Activated CD4-positive, alpha-beta T cell treated with anti-CD3 and anti-CD28 coated beads for 36 hours (primary cell): ENCODE results near the gene LRRC55. TPM values are rescaled to one million over a fixed set of nuclear protein-coding genes. Genes with fewer than 3 reads are reported as not detected.

Experiments
- ATAC-seq: fragments of 200-7000 bp; cut with Tn5 transposase; one replicate; pipeline ENCODE4 v1.10.0; 2021; ENCODE audit warnings: mild to moderate bottlenecking, moderate library complexity
- CTCF ChIA-PET: fragments of 350-600 bp; sonication (Branson Sonifier 250); formaldehyde crosslinking; loops from one replicate; lab custom pipeline; 2021; ENCODE audit warnings: antibody characterized with exemption; lab: Charles Lee
- POLR2A ChIA-PET: fragments of 350-600 bp; sonication (Branson Sonifier 250); formaldehyde crosslinking; loops from one replicate; lab custom pipeline; 2021; ENCODE audit warnings: antibody characterized with exemption, inconsistent platforms; lab: Charles Lee
- DNase-seq: peaks from one replicate; pipeline ENCODE4 v3.0.0-alpha.2; 2020
- H3K27ac Mint-ChIP-seq: one replicate; pipeline ENCODE4 v1.8.0; 2021; ENCODE audit warnings: mixed read lengths
- H3K27me3 Mint-ChIP-seq: one replicate; pipeline ENCODE4 v1.8.0; 2021; ENCODE audit warnings: mixed read lengths
- H3K36me3 Mint-ChIP-seq: one replicate; pipeline ENCODE4 v1.8.0; 2021; ENCODE audit warnings: low read depth, mixed read lengths
- H3K4me1 Mint-ChIP-seq: one replicate; pipeline ENCODE4 v1.8.0; 2021; ENCODE audit warnings: mixed read lengths
- H3K4me3 Mint-ChIP-seq: one replicate; pipeline ENCODE4 v1.8.0; 2021; ENCODE audit warnings: mild to moderate bottlenecking, moderate library complexity, mixed read lengths
- H3K9me3 Mint-ChIP-seq: one replicate; pipeline ENCODE4 v1.8.0; 2021; ENCODE audit warnings: low read depth, mixed read lengths
- intact Hi-C, 2 experiments: fragments of 100-400 bp; cut with DNase I in 1 of 2; cut with micrococcal nuclease in 1 of 2; formaldehyde crosslinking; loops; one replicate each; pipeline versions ENCODE4 v1.14.2 to v1.15.1; 2022 to 2024; cut with DNase I, micrococcal nuclease
- total RNA-seq, 2 experiments: library from RNA; stranded (reverse); gene quantifications; one replicate each; pipeline ENCODE4 v1.2.3, GENCODE V29; 2021

The LRRC55 gene
- total RNA-seq, 2 experiments from 2014 or later, result not detected

- Mint-ChIP-seq H3K4me1 (no peaks in the 10 kb centered on the region), H3K27me3 (peaks cover 15% of the 10 kb centered on the region), H3K27ac (no peak overlapping the region), H3K36me3 (no peaks in the 10 kb centered on the region), H3K4me3 (no peak overlapping the region), H3K9me3 (no peaks in the 10 kb centered on the region)
- ChIA-PET CTCF (interaction anchor here (0.6 kb wide), 1 partner anchor 47 kb away, joined by 3 read pairs; no protein-coding TSS in a partner anchor), POLR2A (no interaction called here)
- DNase-seq (no peak), ATAC-seq (no peak)
- intact Hi-C loops, result no loop called here
These were observed 23.4 kb downstream of the LRRC55 start for GRCh38 chr11:57205041-57205641.

GRCh38 chr11:57207168-57207567 lies 25.4 kb downstream of the LRRC55 start:
- no peaks in the 10 kb centered on the region for H3K9me3 Mint-ChIP-seq

GRCh38 chr11:57210781-57211180 lies 29.0 kb downstream of the LRRC55 start:
- H3K36me3 Mint-ChIP-seq, result no peaks in the 10 kb centered on the region
- H3K27me3 Mint-ChIP-seq, result peaks cover 11% of the 10 kb centered on the region
- H3K4me1 Mint-ChIP-seq, result no peaks in the 10 kb centered on the region
- CTCF ChIA-PET, result interaction anchor here (1.2 to 1.6 kb wide), 2 partner anchors 41 to 45 kb away, joined by 3 read pairs; no protein-coding TSS in a partner anchor
- no peaks in the 10 kb centered on the region for H3K9me3 Mint-ChIP-seq
- POLR2A ChIA-PET, result no interaction called here
- H3K4me3 Mint-ChIP-seq, result no peak overlapping the region
- no peak overlapping the region for H3K27ac Mint-ChIP-seq
- intact Hi-C loops, result no loop called here
- DNase-seq, result no peak
- ATAC-seq, result no peak

More at GRCh38 chr11:57207168-57207567, 25.4 kb downstream of the LRRC55 start:
- POLR2A ChIA-PET, result no interaction called here
- DNase-seq, result no peak
- no peak overlapping the region for H3K27ac Mint-ChIP-seq
- H3K36me3 Mint-ChIP-seq, result no peaks in the 10 kb centered on the region
- H3K4me1 Mint-ChIP-seq, result no peaks in the 10 kb centered on the region
- CTCF ChIA-PET, result interaction anchor here (0.7 kb wide), 1 partner anchor 26 kb away, joined by 3 read pairs; no protein-coding TSS in a partner anchor
- intact Hi-C loops, result no loop called here
- no peak overlapping the region for H3K4me3 Mint-ChIP-seq
- ATAC-seq, result no peak
- H3K27me3 Mint-ChIP-seq, result peaks cover 15% of the 10 kb centered on the region

- Mint-ChIP-seq H3K36me3 (no peaks in the 10 kb centered on the region), H3K4me3 (no peak overlapping the region), H3K27ac (no peak overlapping the region), H3K27me3 (peaks cover 11% of the 10 kb centered on the region), H3K9me3 (no peaks in the 10 kb centered on the region), H3K4me1 (no peaks in the 10 kb centered on the region)
- no peak for ATAC-seq
- ChIA-PET CTCF (interaction anchor here (0.6 kb wide), 1 partner anchor 33 kb away, joined by 3 read pairs; no protein-coding TSS in a partner anchor), POLR2A (no interaction called here)
- DNase-seq, result no peak
- intact Hi-C loops, result no loop called here
These were observed 31.8 kb downstream of the LRRC55 start for GRCh38 chr11:57213342-57214097.

GRCh38 chr11:57214098-57214417 lies 32.3 kb downstream of the LRRC55 start:
- ATAC-seq (no peak), DNase-seq (no peak)
- Mint-ChIP-seq H3K4me3 (no peak overlapping the region), H3K27me3 (peaks cover 9% of the 10 kb centered on the region), H3K27ac (no peak overlapping the region), H3K36me3 (no peaks in the 10 kb centered on the region), H3K9me3 (no peaks in the 10 kb centered on the region), H3K4me1 (no peaks in the 10 kb centered on the region)
- intact Hi-C loops, result no loop called here
- POLR2A ChIA-PET, result no interaction called here
- CTCF ChIA-PET, result no interaction called here

- Mint-ChIP-seq H3K4me1 (no peaks in the 10 kb centered on the region), H3K36me3 (no peaks in the 10 kb centered on the region), H3K9me3 (no peaks in the 10 kb centered on the region), H3K4me3 (no peak overlapping the region), H3K27ac (no peak overlapping the region), H3K27me3 (peaks cover 8% of the 10 kb centered on the region)
- ATAC-seq (no peak), DNase-seq (no peak)
- CTCF ChIA-PET, result no interaction called here
- POLR2A ChIA-PET, result no interaction called here
- intact Hi-C loops, result no loop called here
These were observed 32.7 kb downstream of the LRRC55 start for GRCh38 chr11:57214494-57214893.

- no peak overlapping the region for H3K27ac Mint-ChIP-seq
- H3K4me3 Mint-ChIP-seq, result no peak overlapping the region
- H3K27me3 Mint-ChIP-seq, result peaks cover 9% of the 10 kb centered on the region
- no peak for DNase-seq
- H3K9me3 Mint-ChIP-seq, result no peaks in the 10 kb centered on the region
- no peak for ATAC-seq
- H3K4me1 Mint-ChIP-seq, result no peaks in the 10 kb centered on the region
- H3K36me3 Mint-ChIP-seq, result no peaks in the 10 kb centered on the region
- intact Hi-C loops, result no loop called here
- ChIA-PET POLR2A (no interaction called here), CTCF (no interaction called here)
These were observed 34.7 kb downstream of the LRRC55 start for GRCh38 chr11:57216463-57216862.

- no peak overlapping the region for H3K27ac Mint-ChIP-seq
- no peaks in the 10 kb centered on the region for H3K4me1 Mint-ChIP-seq
- H3K36me3 Mint-ChIP-seq, result no peaks in the 10 kb centered on the region
- ChIA-PET POLR2A (no interaction called here), CTCF (interaction anchor here (0.6 kb wide), 1 partner anchor 32 kb away, joined by 4 read pairs; no protein-coding TSS in a partner anchor)
- H3K27me3 Mint-ChIP-seq, result peaks cover 9% of the 10 kb centered on the region
- no peak overlapping the region for H3K4me3 Mint-ChIP-seq
- no peaks in the 10 kb centered on the region for H3K9me3 Mint-ChIP-seq
- DNase-seq (no peak), ATAC-seq (no peak)
- intact Hi-C loops, result no loop called here
These were observed 35.3 kb downstream of the LRRC55 start for GRCh38 chr11:57217053-57217452.

GRCh38 chr11:57219021-57219627 lies 37.4 kb downstream of the LRRC55 start:
- no peak overlapping the region for H3K4me3 Mint-ChIP-seq
- no peak overlapping the region for H3K27ac Mint-ChIP-seq
- DNase-seq (no peak), ATAC-seq (no peak)
- POLR2A ChIA-PET, result no interaction called here
- H3K36me3 Mint-ChIP-seq, result no peaks in the 10 kb centered on the region
- CTCF ChIA-PET, result interaction anchor here (0.6 kb wide), 1 partner anchor 329 kb away, joined by 3 read pairs; no protein-coding TSS in a partner anchor
- H3K4me1 Mint-ChIP-seq, result no peaks in the 10 kb centered on the region
- H3K9me3 Mint-ChIP-seq, result no peaks in the 10 kb centered on the region
- intact Hi-C loops, result no loop called here
- H3K27me3 Mint-ChIP-seq, result peaks cover 9% of the 10 kb centered on the region

- Mint-ChIP-seq H3K36me3 (no peaks in the 10 kb centered on the region), H3K27me3 (peaks cover 6% of the 10 kb centered on the region), H3K4me1 (no peaks in the 10 kb centered on the region), H3K4me3 (no peak overlapping the region), H3K27ac (no peak overlapping the region), H3K9me3 (no peaks in the 10 kb centered on the region)
- POLR2A ChIA-PET, result no interaction called here
- no peak for DNase-seq
- CTCF ChIA-PET, result interaction anchor here (0.6 kb wide), 1 partner anchor 1161 kb away, joined by 3 read pairs; no protein-coding TSS in a partner anchor
- ATAC-seq, result no peak
- intact Hi-C loops, result no loop called here
These were observed 40.5 kb downstream of the LRRC55 start for GRCh38 chr11:57222239-57222638.

GRCh38 chr11:57223601-57224000 lies 41.8 kb downstream of the LRRC55 start:
- CTCF ChIA-PET, result interaction anchor here (1.6 kb wide), 1 partner anchor 26 kb away, joined by 4 read pairs; no protein-coding TSS in a partner anchor
- intact Hi-C loops, result no loop called here

More at GRCh38 chr11:57223601-57224000, 41.8 kb downstream of the LRRC55 start:
- Mint-ChIP-seq H3K36me3 (no peaks in the 10 kb centered on the region), H3K4me1 (no peaks in the 10 kb centered on the region), H3K4me3 (no peak overlapping the region), H3K27me3 (peaks cover 7% of the 10 kb centered on the region), H3K9me3 (no peaks in the 10 kb centered on the region), H3K27ac (no peak overlapping the region)
- no peak for DNase-seq
- POLR2A ChIA-PET, result no interaction called here
- no peak for ATAC-seq
